ENCODE results near the gene PTPRZ1.

DNA sequence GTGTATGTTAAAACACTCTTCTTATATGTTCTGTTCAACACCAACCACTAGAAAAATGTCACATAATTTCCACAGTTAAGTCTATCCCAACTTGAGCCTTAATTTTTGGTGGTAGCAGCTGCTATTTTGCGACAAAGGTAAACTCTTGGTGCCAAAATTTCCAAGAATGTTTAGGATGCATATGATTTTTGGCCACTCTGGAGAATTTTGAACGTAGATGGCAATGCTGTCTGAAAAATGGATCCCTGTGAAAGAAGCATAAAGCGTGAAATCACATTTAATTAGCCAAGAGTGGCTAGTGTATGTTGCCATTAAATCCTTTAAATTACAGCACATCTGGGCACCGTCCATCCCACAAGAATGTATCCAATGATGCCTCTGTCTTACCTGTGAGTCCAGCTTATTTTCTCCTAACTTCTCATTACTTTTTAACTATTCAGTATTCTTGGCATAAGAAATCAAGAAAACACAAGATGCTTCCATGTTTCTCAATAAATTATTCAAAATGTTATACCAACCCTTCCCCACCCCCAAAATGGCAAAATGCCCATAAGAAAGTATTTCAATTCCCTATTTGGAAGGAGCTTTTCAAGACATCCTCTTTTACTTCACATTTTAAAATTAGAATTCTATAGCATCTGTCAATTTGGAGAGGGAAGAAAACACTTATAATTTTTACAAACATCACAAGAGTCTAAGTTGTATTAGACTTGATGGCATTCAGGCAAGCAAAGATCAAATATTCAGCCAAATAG is 12.4 kb downstream of the PTPRZ1 start:
- TF ChIP-seq, protein P1, sequence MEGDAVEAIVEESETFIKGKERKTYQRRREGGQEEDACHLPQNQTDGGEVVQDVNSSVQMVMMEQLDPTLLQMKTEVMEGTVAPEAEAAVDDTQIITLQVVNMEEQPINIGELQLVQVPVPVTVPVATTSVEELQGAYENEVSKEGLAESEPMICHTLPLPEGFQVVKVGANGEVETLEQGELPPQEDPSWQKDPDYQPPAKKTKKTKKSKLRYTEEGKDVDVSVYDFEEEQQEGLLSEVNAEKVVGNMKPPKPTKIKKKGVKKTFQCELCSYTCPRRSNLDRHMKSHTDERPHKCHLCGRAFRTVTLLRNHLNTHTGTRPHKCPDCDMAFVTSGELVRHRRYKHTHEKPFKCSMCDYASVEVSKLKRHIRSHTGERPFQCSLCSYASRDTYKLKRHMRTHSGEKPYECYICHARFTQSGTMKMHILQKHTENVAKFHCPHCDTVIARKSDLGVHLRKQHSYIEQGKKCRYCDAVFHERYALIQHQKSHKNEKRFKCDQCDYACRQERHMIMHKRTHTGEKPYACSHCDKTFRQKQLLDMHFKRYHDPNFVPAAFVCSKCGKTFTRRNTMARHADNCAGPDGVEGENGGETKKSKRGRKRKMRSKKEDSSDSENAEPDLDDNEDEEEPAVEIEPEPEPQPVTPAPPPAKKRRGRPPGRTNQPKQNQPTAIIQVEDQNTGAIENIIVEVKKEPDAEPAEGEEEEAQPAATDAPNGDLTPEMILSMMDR (CRISPR knock-in tag; IDR thresholded peaks at IDR 0.05), result no peak
- TF ChIP-seq, protein P2, sequence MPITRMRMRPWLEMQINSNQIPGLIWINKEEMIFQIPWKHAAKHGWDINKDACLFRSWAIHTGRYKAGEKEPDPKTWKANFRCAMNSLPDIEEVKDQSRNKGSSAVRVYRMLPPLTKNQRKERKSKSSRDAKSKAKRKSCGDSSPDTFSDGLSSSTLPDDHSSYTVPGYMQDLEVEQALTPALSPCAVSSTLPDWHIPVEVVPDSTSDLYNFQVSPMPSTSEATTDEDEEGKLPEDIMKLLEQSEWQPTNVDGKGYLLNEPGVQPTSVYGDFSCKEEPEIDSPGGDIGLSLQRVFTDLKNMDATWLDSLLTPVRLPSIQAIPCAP (CRISPR knock-in tag; IDR thresholded peaks at IDR 0.05; ENCODE audit: low read depth), result no peak
- TF ChIP-seq, protein P3, sequence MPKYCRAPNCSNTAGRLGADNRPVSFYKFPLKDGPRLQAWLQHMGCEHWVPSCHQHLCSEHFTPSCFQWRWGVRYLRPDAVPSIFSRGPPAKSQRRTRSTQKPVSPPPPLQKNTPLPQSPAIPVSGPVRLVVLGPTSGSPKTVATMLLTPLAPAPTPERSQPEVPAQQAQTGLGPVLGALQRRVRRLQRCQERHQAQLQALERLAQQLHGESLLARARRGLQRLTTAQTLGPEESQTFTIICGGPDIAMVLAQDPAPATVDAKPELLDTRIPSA (CRISPR knock-in tag; IDR thresholded peaks at IDR 0.05; ENCODE audit: borderline replicate concordance), result no peak
- no peak for TF ChIP-seq RORA (CRISPR knock-in tag; IDR thresholded peaks at IDR 0.05)
- no peak for TF ChIP-seq MAZ (IDR thresholded peaks at IDR 0.05; ENCODE audit: borderline replicate concordance, low read depth, low read length)
- no peak for TF ChIP-seq MAZ (CRISPR knock-in tag; IDR thresholded peaks at IDR 0.05; ENCODE audit: low read depth)
- TF ChIP-seq GATAD2A (CRISPR knock-in tag; IDR thresholded peaks at IDR 0.05), result no peak
- no peak for TF ChIP-seq GABPA (IDR thresholded peaks at IDR 0.05; ENCODE audit: low read depth, low read length)
- TF ChIP-seq GABPA (CRISPR knock-in tag; IDR thresholded peaks at IDR 0.05; ENCODE audit: low read depth), result no peak
- no peak for TF ChIP-seq ZNF431 (CRISPR knock-in tag; IDR thresholded peaks at IDR 0.05; ENCODE audit: borderline replicate concordance, low read depth)
